K562 (cell line): ENCODE measurements around the gene SSH3. TPM values are rescaled to one million over a fixed set of nuclear protein-coding genes. Genes with fewer than 3 reads are reported as not detected.
A peak's percentile ranks its signal among the peaks of the same experiment; 100 is the strongest.

Experiments used
- ATAC-seq: fragments of 200-7000 bp; cut with Tn5 transposase; 3 replicates; pipeline ENCODE4 v1.9.1; 2020; ENCODE audit warnings: moderate library complexity
- BruUV-seq: library from RNA; stranded (reverse); fragments of 400-500 nt; replicated peaks from 2 replicates; lab custom pipeline; 2021; lab: Mats Ljungman, UMichigan
- CTCF ChIA-PET: fragments of 300-600 bp; formaldehyde crosslinking; extraction: SDS; loops from one replicate; lab custom pipeline; 2021; ENCODE audit warnings: low intra/inter-chr PET ratio; lab: Yijun Ruan, JAX
- POLR2A ChIA-PET: fragments of 300-600, 350-650 bp; sonication (Branson Sonifier 250); formaldehyde crosslinking; extraction: SDS; loops from one replicate; lab custom pipeline; 2021; ENCODE audit warnings: antibody characterized with exemption, inconsistent platforms; lab: Yijun Ruan, JAX
- DNase-seq, 4 experiments: peaks; one replicate each; pipeline versions ENCODE4 v3.0.0 to v3.0.0-alpha.2; 2011 to 2018; ENCODE audit warnings: low spot score in 3 of 4, mixed read lengths in 3 of 4; ENCODE audit errors: extremely low read depth in 1 of 4
- FAIRE-seq: peaks from 2 replicates; lab custom pipeline; 2011; peaks lifted over from hg19 to GRCh38; lab: Jason Lieb, UNC
- H2AFZ ChIP-seq: 2 replicates; pipeline ENCODE4 v1.6.0; 2011; ENCODE audit warnings: low read depth, low read length, control low read depth, inconsistent platforms
- H3K27ac ChIP-seq: fragments of 200-600 bp; 3 replicates; pipeline ENCODE4 v1.8.0; 2011; ENCODE audit warnings: low read depth, mild to moderate bottlenecking, control low read depth, inconsistent platforms, low read length, moderate library complexity, mixed read lengths; ENCODE audit errors: extremely low read depth
- H3K27me3 ChIP-seq, 2 experiments: fragments of 300-600 bp in 1 of 2; 2 replicates in 1 of 2; 3 replicates in 1 of 2; pipeline versions ENCODE4 v1.6.0 to v1.8.0; 2011; ENCODE audit warnings: inconsistent platforms in 2 of 2, low read length in 2 of 2, mild to moderate bottlenecking in 1 of 2, mixed read lengths in 1 of 2, moderate library complexity in 1 of 2; ENCODE audit not compliant: control insufficient read depth in 2 of 2, insufficient read depth in 2 of 2
- H3K36me3 ChIP-seq: fragments of 300-600 bp; 3 replicates; pipeline ENCODE4 v1.8.0; 2011; ENCODE audit warnings: mild to moderate bottlenecking, low read length, inconsistent platforms; ENCODE audit not compliant: control insufficient read depth, insufficient read depth
- H3K4me1 ChIP-seq, 2 experiments: fragments of 200-600 bp in 1 of 2; replicated peaks in 1 of 2; 2 replicates in 1 of 2; 3 replicates in 1 of 2; pipeline versions ENCODE4 v1.5.1 to v1.8.0; 2011; ENCODE audit warnings: inconsistent platforms in 2 of 2, low read length in 2 of 2, mild to moderate bottlenecking in 1 of 2, mixed read lengths in 1 of 2, moderate library complexity in 1 of 2; ENCODE audit not compliant: control insufficient read depth in 2 of 2, insufficient read depth in 2 of 2
- H3K4me2 ChIP-seq: 2 replicates; pipeline ENCODE4 v1.6.1; 2011; ENCODE audit warnings: low read length, control low read depth, inconsistent platforms, mixed read lengths; ENCODE audit not compliant: insufficient read depth
- H3K4me3 ChIP-seq: fragments of 200-600 bp; sonication (generic), shearing (Covaris generic); 2 replicates; pipeline ENCODE4 v1.5.1; 2016; ENCODE audit warnings: control low read depth, inconsistent platforms
- H3K79me2 ChIP-seq: fragments of 200-600 bp; 3 replicates; pipeline ENCODE4 v1.8.0; 2011; ENCODE audit warnings: low read length, inconsistent platforms; ENCODE audit not compliant: control insufficient read depth, insufficient read depth
- H3K9ac ChIP-seq, 2 experiments: 2 replicates each; pipeline versions ENCODE4 v1.6.0 to v1.6.1; 2011; ENCODE audit warnings: low read depth in 2 of 2, low read length in 2 of 2, control low read depth in 1 of 2, inconsistent platforms in 1 of 2, mild to moderate bottlenecking in 1 of 2, mixed read lengths in 1 of 2; ENCODE audit not compliant: insufficient read depth in 1 of 2
- H3K9me1 ChIP-seq: one replicate; pipeline ENCODE4 v1.6.0; 2011; ENCODE audit warnings: inconsistent platforms, mild to moderate bottlenecking, low read length, moderate library complexity; ENCODE audit not compliant: control insufficient read depth, insufficient read depth
- H3K9me3 ChIP-seq: replicated peaks from 2 replicates; pipeline ENCODE4 v1.5.1; 2011; ENCODE audit warnings: low read depth, low read length, inconsistent platforms; ENCODE audit not compliant: control insufficient read depth, insufficient read depth
- H4K20me1 ChIP-seq: replicated peaks from 2 replicates; pipeline ENCODE4 v1.6.1; 2011; ENCODE audit warnings: low read length, inconsistent platforms, mixed read lengths; ENCODE audit not compliant: control insufficient read depth, insufficient read depth
- DIDO1 ChIP-seq: fragments of 450-650 bp; IDR thresholded peaks from 2 replicates; pipeline ENCODE4 v1.6.1; 2016; ENCODE audit warnings: low read depth, missing biosample characterization, missing genetic modification characterization
- EP400 ChIP-seq: fragments of 450-650 bp; IDR thresholded peaks from 2 replicates; pipeline ENCODE4 v1.6.1; 2017; ENCODE audit warnings: antibody characterized with exemption, mild to moderate bottlenecking, moderate library complexity
- GATA2 ChIP-seq: sonication (generic); formaldehyde crosslinking; IDR thresholded peaks from 2 replicates; pipeline ENCODE4 v1.4.0; 2020; ENCODE audit warnings: mild to moderate bottlenecking, missing genetic modification reagents
- GTF3C2 ChIP-seq: IDR thresholded peaks from 3 replicates; pipeline ENCODE4 v1.6.1; 2011; ENCODE audit warnings: borderline replicate concordance, mild to moderate bottlenecking, moderate library complexity; ENCODE audit not compliant: insufficient read length; ENCODE audit errors: extremely low read depth
- MECOM ChIP-seq: fragments of 250-450 bp; sonication (Bioruptor Pico); IDR thresholded peaks from 2 replicates; pipeline ENCODE4 v1.8.0; 2022; ENCODE audit warnings: inconsistent platforms
- RBBP5 ChIP-seq: fragments of 200-600 bp; sonication (generic); IDR thresholded peaks from 2 replicates; pipeline ENCODE4 v1.6.1; 2012; ENCODE audit warnings: borderline replicate concordance, mild to moderate bottlenecking, low read length, control low read depth, inconsistent platforms; ENCODE audit not compliant: insufficient read depth, poor library complexity, severe bottlenecking
- RNF2 ChIP-seq: sonication (generic); IDR thresholded peaks from 2 replicates; pipeline ENCODE4 v1.6.1; 2016
- SAFB2 ChIP-seq: fragments of 200-400 bp; formaldehyde crosslinking; IDR thresholded peaks from 2 replicates; pipeline ENCODE4 v1.6.1; 2018; ENCODE audit warnings: borderline replicate concordance, low read length, low read depth, moderate library complexity; ENCODE audit not compliant: severe bottlenecking
- ZNF175 ChIP-seq: fragments of 200-800 bp; sonication (Bioruptor generic); IDR thresholded peaks from 2 replicates; pipeline ENCODE4 v1.6.1; 2016; ENCODE audit warnings: low read depth, mild to moderate bottlenecking, missing genetic modification characterization, missing compliant biosample characterization
- ZNF232 ChIP-seq: sonication (generic); formaldehyde crosslinking; IDR thresholded peaks from 2 replicates; pipeline ENCODE4 v1.8.0; 2022; ENCODE audit warnings: mild to moderate bottlenecking, missing genetic modification reagents
- ZNF41 ChIP-seq: fragments of 250-450 bp; sonication (Bioruptor Pico); conservative IDR thresholded peaks from 2 replicates; pipeline ENCODE4 v1.4.0; 2020; ENCODE audit warnings: mild to moderate bottlenecking
- ZNF764 ChIP-seq: fragments of 250-450 bp; sonication (Bioruptor Pico); IDR thresholded peaks from 2 replicates; pipeline ENCODE4 v1.4.0; 2020; ENCODE audit warnings: low read depth, mild to moderate bottlenecking, moderate library complexity
- WGBS: fragments of 100-300 bp; shearing (Covaris generic); methylation state at CpG from one replicate; pipeline ENCODE4 v1.1.6; 2016; ENCODE audit warnings: low coverage, mixed read lengths; ENCODE audit not compliant: insufficient coverage; ENCODE audit errors: missing lambda C conversion rate; 5-methylcytosine and 5-hydroxymethylcytosine counted together
- in situ Hi-C: fragments of 300-500 bp; cut with MboI; formaldehyde crosslinking; loops from 4 replicates; pipeline ENCODE4 v1.15.0; 2018; ENCODE audit warnings: inconsistent platforms, mixed read lengths
- intact Hi-C: fragments of 100-400 bp; cut with micrococcal nuclease; formaldehyde crosslinking; loops from 2 replicates; pipeline ENCODE4 v1.14.2; 2022
- polyA plus RNA-seq, 8 experiments: library from polyadenylated mRNA; depleted of rRNA in 4 of 8; stranded (reverse) in 5 of 8; unstranded in 3 of 8; fragments of >200 nt; fragmentation: Nextera tagmentation in 2 of 8; fragmentation: Illumina TruSeq in 1 of 8; extraction: Ambion mirVana in 2 of 8; extraction: Trizol in 1 of 8; gene quantifications; 2 replicates each; pipeline versions ENCODE4 v1.2.1 to v1.2.3, GENCODE V29; 2011 to 2014; ENCODE audit warnings: inconsistent platforms in 1 of 8, missing spikeins in 1 of 8
- total RNA-seq, 7 experiments: library from RNA; depleted of rRNA in 6 of 7; stranded (reverse); fragments of >200 nt in 6 of 7; fragmentation: Illumina TruSeq in 2 of 7; extraction: Trizol in 2 of 7; gene quantifications; 2 replicates each; pipeline versions ENCODE4 v1.2.1 to v1.2.3, GENCODE V29; 2011 to 2021; ENCODE audit warnings: low replicate concordance in 1 of 7

SSH3 gene
- total and polyA plus RNA-seq, 9 of the 15 experiments (the other 6 are each of a cell fraction or from before 2014, with no cell fraction given): 0.07 to 1.0 (median 0.24) TPM; not detected in 3

GRCh38 chr11:67344264-67344663 is 40.9 kb downstream of the SSH3 start (continued):
- TF ChIP-seq GTF3C2 (no peak), MECOM (CRISPR knock-in tag) (no peak), ZNF764 (CRISPR knock-in tag) (no peak)

GRCh38 chr11:67345247-67345919 is 42.1 kb downstream of the SSH3 start:
- no peak overlapping the region for H3K4me2 ChIP-seq
- no peak for DNase-seq
- H2AFZ ChIP-seq: 0 out of 2 replicates have a peak overlapping the region, but pooled peaks have one; percentile 11
- no peak overlapping the region for H3K9ac ChIP-seq
- FAIRE-seq: no peak
- CTCF ChIA-PET: interaction anchor here (0.7 to 1.9 kb wide), 2 partner anchors 23 to 37 kb away, joined by 3 to 8 read pairs; no protein-coding TSS in a partner anchor
- intact Hi-C loops (no loop called here), in situ Hi-C loops (no loop called here)
- peaks cover 8 to 27% of the 10 kb centered on the region in 2 experiments; a peak in 3 of 5 replicates for H3K4me1 ChIP-seq
- peak; percentile 23 for ATAC-seq
- no peaks in the 10 kb centered on the region for H3K36me3 ChIP-seq
- H3K9me1 ChIP-seq: no peaks in the 10 kb centered on the region
- no peaks in the 10 kb centered on the region for H3K27me3 ChIP-seq
- H3K79me2 ChIP-seq: no peaks in the 10 kb centered on the region
- WGBS: 64% methylated on average over 8 of the region's 8 CpGs
- POLR2A ChIA-PET: interaction anchor here (0.6 to 1.6 kb wide), 9 partner anchors 9 to 475 kb away, joined by 3 to 4 read pairs (median 4); partner anchors contain the start of gene POLD4
- H3K4me3 ChIP-seq: no peak overlapping the region
- no peaks in the 10 kb centered on the region for H3K9me3 ChIP-seq
- no peaks in the 10 kb centered on the region; the same call in 1 of the 2 replicates for H4K20me1 ChIP-seq
- TF ChIP-seq SAFB2: no peak
- no peak for TF ChIP-seq ZNF41 (CRISPR knock-in tag)
- TF ChIP-seq ZNF175 (CRISPR knock-in tag): no peak
- no peak for TF ChIP-seq DIDO1 (tag)
- no peak for TF ChIP-seq RNF2
- no peak for TF ChIP-seq RBBP5
- no peak for TF ChIP-seq EP400
- TF ChIP-seq ZNF232 (CRISPR knock-in tag): no peak
- 0 out of 2 replicates have a peak, but pooled peaks have one; percentile 20 for TF ChIP-seq GATA2
- no TSS peak for BruUV-seq
- no peak overlapping the region for H3K27ac ChIP-seq
